ENCODE measurements around the gene VANGL1. TPM values are rescaled to one million over a fixed set of nuclear protein-coding genes. Genes with fewer than 3 reads are reported as not detected.
A peak's percentile ranks its signal among the peaks of the same experiment; 100 is the strongest.

VANGL1 gene
- total RNA-seq, 1 experiment from 2014 or later, result 21.8 TPM

DNA sequence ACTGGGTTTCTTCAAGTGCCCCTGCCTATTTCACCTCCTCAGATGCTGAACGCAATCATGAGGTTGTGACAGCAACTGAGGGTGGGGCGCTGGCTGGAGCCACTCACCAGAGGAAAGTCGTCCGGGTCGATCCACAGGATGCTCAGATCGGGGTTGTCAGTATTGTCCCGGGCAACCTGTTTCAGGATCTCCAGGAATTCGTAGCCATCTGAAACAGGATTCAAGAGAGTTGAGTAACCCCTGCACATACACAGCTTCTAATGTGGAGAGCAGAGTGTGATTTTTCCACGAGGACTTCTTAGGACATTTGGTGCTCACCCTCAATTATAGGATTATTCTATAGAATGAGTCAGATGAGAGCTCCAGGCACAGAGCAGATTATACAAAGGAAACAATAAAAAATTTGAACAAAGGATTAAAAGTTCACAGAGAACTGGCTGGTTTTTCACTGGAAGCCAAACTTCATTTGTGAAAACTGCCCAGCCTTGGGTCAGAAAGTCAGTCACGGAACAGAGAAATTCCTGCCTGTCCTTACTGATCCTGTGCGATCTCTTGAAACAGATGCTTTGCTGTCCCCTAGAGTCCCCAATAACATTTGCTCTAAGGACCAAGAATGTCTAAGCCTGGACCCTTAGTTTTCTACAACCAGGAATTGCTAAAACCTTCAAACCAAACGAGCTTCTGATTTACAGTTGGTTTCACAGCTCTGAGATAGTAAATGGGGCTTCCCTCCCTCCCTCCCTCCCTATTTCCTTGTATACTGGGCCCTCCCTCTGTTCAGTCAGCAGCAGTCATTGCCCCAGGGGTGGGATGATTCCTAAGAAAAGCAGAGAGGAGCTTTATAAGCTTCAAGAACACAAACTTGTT, 63.5 kb downstream of the VANGL1 start:
- DNase-seq (ENCODE audit: low read depth), result no peak

DNA sequence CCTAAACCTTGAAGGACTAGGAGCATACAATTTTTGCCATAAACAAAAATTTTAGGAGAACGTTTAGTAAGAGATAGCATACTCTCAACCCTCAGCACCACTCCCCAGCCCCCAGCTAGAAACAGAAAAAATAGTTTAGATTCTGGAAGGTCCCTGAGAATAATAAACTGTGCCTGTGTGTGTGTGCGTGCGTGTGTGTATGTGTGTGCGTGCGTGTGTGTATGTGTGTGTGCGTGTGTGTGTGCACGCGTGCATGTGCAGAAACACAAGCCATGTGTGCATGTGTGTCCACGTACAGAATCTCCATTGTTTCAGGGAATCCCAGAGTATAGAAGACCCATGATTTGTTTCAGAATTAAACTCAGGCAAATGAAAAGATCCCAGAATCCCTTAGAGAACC, 64.2 kb downstream of the VANGL1 start:
- DNase-seq (ENCODE audit: low read depth), result no peak

DNA sequence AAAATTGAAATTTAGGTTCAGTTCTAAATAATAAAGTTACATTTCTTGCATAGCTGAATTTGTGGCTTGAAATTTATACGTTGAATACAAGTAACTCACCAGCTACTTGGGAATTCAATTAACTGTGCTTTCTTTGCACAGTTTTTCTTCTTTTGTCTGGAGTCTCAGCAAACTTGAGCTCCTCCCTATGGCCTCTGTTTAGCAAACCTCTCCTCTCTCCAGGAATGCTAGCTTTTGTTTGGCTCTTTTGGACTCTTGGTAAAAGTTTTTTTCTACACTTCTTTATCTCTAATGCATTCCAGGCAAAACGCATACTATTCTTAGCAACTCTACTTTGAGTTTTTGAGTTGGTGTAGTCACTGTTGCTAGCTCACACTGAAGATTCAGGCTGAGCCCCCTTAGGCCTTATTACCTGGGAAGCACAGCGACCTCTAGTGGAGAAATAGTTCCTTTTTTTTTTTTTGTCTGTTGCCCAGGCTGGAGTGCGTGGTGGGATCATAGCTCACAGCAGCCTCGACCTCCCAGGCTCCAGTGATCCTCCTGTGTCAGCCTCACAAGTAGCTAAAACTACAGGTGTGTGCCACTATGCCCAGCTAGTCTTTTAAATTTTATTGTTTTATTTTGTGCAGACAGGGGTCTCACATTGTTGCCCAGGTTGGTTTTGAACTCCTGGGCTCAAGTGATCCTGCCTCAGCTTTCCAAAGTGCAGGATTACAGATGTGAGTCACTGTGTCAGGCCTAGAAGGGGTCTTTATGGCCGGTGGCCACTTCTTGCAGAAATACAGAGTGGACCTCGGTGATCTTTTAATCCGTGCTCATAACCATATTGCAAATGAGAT, 65.0 kb downstream of the VANGL1 start:
- DNase-seq (ENCODE audit: low read depth), result peak; percentile 47

GRCh38 chr1:115710859-115711624, 69.3 kb downstream of the VANGL1 start:
- DNase-seq (ENCODE audit: low read depth), result no peak

- DNase-seq (ENCODE audit: low read depth), result no peak
Measured at GRCh38 chr1:115712911-115713609, 71.3 kb downstream of the VANGL1 start.

GRCh38 chr1:115713906-115714305, 72.1 kb downstream of the VANGL1 start:
- no peak for DNase-seq (ENCODE audit: low read depth)

- no peak for DNase-seq (ENCODE audit: low read depth)
Measured at GRCh38 chr1:115714572-115715141, 72.9 kb downstream of the VANGL1 start.

DNA sequence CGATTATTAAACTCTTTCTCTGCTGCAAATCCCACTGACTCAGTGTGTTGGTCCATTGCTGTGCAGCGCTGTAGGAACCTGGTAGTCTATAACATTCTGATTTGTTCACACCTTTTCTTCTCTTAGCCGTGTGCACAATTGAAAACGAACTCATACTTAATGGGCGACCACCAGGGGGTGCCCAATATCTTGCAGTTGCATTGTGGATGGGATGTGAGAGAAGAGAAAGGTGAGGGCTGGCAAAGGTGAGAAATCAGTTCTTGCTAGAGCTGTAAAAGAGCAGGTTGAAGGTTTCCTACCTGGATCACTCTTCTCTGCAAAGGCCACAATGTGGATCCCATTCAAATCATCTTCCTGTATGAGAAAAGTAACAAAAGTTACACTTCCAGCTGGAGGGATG, 75.8 kb downstream of the VANGL1 start:
- DNase-seq (ENCODE audit: low read depth), result peak; percentile 46

- DNase-seq (ENCODE audit: low read depth), result no peak
Measured at GRCh38 chr1:115718011-115718754, 76.4 kb downstream of the VANGL1 start.

DNA sequence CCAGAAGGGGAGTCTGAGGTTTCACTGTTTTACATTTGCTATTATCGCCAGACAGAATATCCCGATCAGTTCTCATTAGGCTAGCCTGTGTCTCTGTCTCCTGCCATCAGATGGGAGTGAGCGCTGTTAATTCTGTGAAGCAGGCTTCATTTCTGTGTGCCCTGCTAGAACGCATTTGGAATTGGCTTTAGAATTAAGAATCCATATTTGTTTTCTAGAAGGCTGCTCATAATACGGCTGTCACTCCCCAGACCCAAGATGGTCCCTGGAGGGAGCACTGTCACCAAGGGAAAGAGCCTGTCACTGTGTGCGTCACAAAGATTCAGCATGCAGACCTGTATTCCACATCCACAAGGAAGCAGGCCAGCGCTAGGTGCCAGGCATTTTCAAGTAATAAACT, 77.5 kb downstream of the VANGL1 start:
- no peak for DNase-seq (ENCODE audit: low read depth)

- DNase-seq (ENCODE audit: low read depth), result no peak
Measured at GRCh38 chr1:115722221-115722620, 80.5 kb downstream of the VANGL1 start.

- DNase-seq (ENCODE audit: low read depth), result no peak
Measured at GRCh38 chr1:115723756-115724155, 82.0 kb downstream of the VANGL1 start.

- no peak for DNase-seq (ENCODE audit: low read depth)
Measured at GRCh38 chr1:115725600-115725999, 83.8 kb downstream of the VANGL1 start.

DNA sequence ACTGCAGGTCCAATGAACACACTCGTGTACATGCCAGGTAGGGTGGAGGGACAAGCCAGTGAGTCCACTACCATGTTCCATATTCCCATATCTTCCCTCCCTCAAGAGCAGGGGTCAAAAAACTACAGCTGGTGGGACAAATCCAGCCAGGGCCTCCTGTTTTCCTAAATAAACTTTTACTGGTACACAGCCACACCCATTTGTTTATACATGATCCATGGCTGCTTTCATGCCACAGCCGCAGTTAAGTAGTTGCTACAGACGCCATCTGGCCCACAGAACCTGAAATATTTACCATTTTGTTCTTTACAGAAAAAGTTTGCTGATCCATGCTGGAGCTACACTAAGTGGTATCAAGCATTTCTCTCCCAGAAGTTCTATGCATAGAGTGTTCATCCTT, 84.4 kb downstream of the VANGL1 start:
- DNase-seq (ENCODE audit: low read depth), result no peak

- no peak for DNase-seq (ENCODE audit: low read depth)
Measured at GRCh38 chr1:115726570-115726969, 84.8 kb downstream of the VANGL1 start.

DNA sequence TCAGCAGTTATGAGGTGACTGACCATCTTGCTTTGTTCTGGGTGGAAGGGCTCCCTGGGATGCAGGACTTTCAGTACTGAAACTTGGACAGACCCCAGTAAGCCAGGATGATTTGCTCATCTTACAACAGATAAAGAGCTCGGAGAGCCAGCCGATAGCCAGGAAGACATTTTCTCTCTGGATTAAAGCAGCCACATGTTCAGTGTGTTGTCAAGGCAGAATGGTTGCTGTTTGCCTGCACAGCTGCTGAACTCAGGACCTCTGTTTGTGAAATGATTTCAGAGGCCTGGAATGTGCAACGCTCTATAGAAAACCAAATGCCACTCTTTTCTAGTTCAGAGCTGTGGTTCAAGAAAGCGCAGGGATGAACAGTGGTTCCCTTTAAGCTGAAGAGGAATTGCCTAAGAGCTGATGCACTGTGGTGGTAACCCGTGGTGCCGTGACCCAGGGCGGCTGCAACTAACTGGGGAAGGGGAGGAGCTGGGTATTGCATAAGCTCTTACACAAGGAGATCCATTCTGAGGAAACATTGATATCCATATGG, 86.0 kb downstream of the VANGL1 start:
- DNase-seq (ENCODE audit: low read depth), result peak; percentile 78

- DNase-seq (ENCODE audit: low read depth), result no peak
Measured at GRCh38 chr1:115728341-115728740, 86.6 kb downstream of the VANGL1 start.

GRCh38 chr1:115729756-115730155, 88.0 kb downstream of the VANGL1 start:
- DNase-seq (ENCODE audit: low read depth), result no peak

DNA sequence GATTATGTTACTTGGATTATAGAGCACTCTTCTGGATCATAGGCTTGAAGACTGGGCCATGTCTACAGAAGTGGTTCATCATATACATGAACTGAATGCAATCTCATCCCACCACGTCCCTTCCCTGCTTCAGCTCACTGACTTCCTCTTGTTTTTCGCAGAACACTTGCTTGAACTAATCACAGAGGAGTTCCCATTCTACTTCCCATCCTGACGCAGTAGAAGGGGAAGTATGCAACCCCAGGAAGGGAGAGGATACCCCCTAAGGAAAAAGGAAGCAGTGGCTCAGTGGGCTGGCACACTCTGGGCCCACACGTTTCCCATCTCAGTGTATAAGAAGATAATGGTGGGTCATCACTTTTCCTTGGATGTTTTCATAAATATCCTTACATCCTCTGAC, 90.5 kb downstream of the VANGL1 start:
- no peak for DNase-seq (ENCODE audit: low read depth)

GRCh38 chr1:115740811-115741210, 99.0 kb downstream of the VANGL1 start:
- no peak for DNase-seq (ENCODE audit: low read depth)
